Activated CD8-positive, alpha-beta memory T cell treated with anti-CD3 and anti-CD28 coated beads for 4 hours (primary cell): Measurements from ENCODE around the gene MS4A7.
"Not testable (repeated sequence)": the region's sequence is repeated elsewhere in the genome, so short reads cannot be mapped to it uniquely, and the experiment has no call there.

Experiments used
- DNase-seq, 2 donors: peaks; one replicate each; pipeline ENCODE4 v3.0.0-alpha.2; 2020; ENCODE audit warnings: low read depth in 2 of 2

Gene MS4A7, protein sequence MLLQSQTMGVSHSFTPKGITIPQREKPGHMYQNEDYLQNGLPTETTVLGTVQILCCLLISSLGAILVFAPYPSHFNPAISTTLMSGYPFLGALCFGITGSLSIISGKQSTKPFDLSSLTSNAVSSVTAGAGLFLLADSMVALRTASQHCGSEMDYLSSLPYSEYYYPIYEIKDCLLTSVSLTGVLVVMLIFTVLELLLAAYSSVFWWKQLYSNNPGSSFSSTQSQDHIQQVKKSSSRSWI

GRCh38 chr11:60378354-60378753 lies at the start of gene MS4A7:
Gene MS4A7, plus strand, starts transcription at chr11:60378532. Its CDS starts 4,610 bp downstream, at chr11:60383142.
- no peak for DNase-seq

- DNase-seq = no peak
These were observed 45.5 kb upstream of the MS4A7 start for GRCh38 chr11:60332846-60333245.

- peak; percentile 7 to 31 for DNase-seq
These were observed 44.2 kb upstream of the MS4A7 start for GRCh38 chr11:60334005-60334620.

DNA sequence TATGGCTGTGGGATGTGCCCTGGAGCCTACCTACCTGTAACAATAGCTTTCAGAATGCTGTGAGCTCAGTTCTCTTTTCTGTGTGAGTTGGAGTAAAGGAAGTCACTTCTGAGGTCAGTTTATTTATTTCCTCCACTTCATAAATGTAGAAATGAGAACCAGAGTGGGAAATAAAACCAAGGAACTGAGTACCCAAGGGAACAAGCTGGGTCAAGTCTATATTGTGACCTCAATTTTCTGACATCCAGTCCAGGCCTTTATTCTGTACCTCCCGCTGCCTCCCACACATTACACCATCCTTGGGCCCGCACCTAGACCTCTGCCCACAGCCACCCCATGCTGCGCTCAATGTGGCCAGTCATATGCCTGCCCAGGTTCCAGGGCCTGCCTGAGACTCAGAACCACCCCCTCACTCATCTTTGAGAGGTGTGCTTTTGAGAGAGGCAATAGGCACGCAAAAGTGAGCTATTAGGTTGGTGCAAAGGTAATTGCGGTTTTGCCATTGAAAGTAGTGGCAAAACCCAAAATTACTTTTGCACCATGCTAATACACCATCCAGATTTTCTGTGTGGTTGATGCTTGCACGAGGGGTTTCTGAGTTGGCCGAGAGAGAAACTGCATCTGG lies 41.5 kb upstream of the MS4A7 start:
- DNase-seq = no peak

DNA sequence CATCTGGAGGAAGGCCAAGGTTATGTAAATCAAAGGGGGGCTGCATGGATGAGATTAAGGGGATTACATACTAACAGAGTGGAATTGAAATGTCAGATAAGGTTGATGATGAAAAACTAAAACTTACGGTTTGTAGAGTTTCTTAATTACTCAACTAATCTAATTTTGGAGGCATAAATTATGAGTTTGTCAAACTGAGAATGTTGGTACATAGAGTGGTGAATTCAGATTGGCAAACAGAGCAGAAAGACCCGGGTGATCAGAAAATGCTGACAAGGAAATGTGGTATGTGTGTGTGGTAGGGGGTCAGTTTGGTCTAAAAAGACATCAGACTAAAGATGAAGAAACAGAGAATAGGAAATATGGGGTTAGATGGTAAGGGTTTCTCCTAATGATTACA lies 40.3 kb upstream of the MS4A7 start:
- no peak for DNase-seq

DNA sequence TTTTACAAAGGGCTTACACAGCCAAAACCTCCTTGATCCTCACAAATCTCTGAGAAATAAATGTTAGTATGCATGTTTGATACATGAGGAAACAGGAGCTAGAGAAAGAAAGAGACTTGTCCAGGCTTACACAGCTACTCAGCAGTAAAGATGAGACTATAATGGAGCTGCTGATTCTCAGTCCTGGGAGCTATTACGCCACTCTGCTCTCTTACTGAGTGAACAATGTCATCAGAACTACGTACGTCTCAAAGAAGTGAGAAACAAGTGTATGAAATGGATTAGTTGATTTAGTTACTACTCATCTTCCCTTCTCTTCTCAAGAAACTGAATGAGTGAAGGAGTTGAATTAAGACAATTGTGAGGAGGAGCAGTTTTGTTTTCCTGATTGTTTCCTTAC lies 39.0 kb upstream of the MS4A7 start:
- DNase-seq = no peak

- no peak for DNase-seq
These were observed 35.1 kb upstream of the MS4A7 start for GRCh38 chr11:60343094-60343704.

GRCh38 chr11:60344146-60344545 lies 34.2 kb upstream of the MS4A7 start:
- no peak for DNase-seq

- no peak for DNase-seq
These were observed 32.8 kb upstream of the MS4A7 start for GRCh38 chr11:60345489-60345888.

DNA sequence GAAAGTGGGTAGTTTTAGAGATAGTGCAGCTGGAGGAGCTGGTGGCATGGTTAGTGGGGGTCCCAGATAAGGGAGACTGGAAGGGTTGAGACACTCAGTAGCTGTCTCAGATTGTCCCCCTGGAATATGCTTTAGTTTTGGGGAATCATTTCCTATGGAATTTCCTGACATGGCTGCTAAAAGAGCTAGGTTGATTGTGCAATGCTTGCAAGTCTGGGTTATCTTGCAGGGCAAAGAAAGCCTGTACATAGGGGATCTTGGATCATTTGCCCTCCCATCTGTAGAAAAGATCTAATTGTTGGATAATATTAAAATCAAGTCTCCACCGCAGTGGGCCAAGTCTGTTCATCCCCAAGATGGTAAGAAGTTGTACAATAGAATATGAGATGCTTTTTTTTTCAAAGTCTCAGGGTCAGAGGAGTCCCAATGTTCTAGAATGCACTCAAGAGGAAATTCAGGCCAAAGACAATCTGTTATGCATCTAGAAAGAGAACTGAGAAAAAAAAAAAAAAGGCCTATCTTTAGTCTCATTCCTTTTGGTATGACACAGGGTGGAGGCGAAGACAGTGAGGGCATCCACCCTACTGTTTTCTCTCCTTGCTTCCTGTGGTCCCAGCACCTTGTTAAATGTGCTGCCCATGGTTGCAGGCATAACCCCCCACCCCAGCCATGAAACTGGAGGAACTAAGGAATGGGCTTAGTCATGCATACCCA lies 31.1 kb upstream of the MS4A7 start:
- no peak for DNase-seq

- no peak for DNase-seq
These were observed 30.2 kb upstream of the MS4A7 start for GRCh38 chr11:60348116-60348515.

- DNase-seq = no peak
These were observed 28.3 kb upstream of the MS4A7 start for GRCh38 chr11:60349990-60350389.

- DNase-seq = no peak
These were observed 20.6 kb upstream of the MS4A7 start for GRCh38 chr11:60357771-60358170.

- no peak for DNase-seq
These were observed 17.7 kb upstream of the MS4A7 start for GRCh38 chr11:60360621-60361020.

GRCh38 chr11:60362241-60362640 lies 16.1 kb upstream of the MS4A7 start:
- DNase-seq = no peak

- peak; percentile 14 to 34 for DNase-seq
These were observed 14.5 kb upstream of the MS4A7 start for GRCh38 chr11:60363542-60364470.

GRCh38 chr11:60366262-60366904 lies 11.9 kb upstream of the MS4A7 start:
- DNase-seq = not testable (repeated sequence)

- no peak for DNase-seq
These were observed 11.3 kb upstream of the MS4A7 start for GRCh38 chr11:60367009-60367408.

- no peak for DNase-seq
These were observed 10.4 kb upstream of the MS4A7 start for GRCh38 chr11:60367896-60368295.

- DNase-seq = no peak
These were observed 8.0 kb upstream of the MS4A7 start for GRCh38 chr11:60370252-60370810.
